HCT116 (cell line): ENCODE data around the gene ADGRF5. TPM values are rescaled to one million over a fixed set of nuclear protein-coding genes. Genes with fewer than 3 reads are reported as not detected.
A peak's percentile ranks its signal among the peaks of the same experiment; 100 is the strongest.

Source experiments
- ATAC-seq: fragments of 200-7000 bp; cut with Tn5 transposase; 2 replicates; pipeline ENCODE4 v1.9.1; 2020; ENCODE audit warnings: mild to moderate bottlenecking, moderate library complexity
- BruUV-seq: library from RNA; stranded (reverse); fragments of 400-500 nt; replicated peaks from 2 replicates; lab custom pipeline; 2021; lab: Mats Ljungman, UMichigan
- CTCF ChIA-PET: fragments of 300-600 bp; sonication (Branson Sonifier 250); formaldehyde crosslinking; loops from one replicate; lab custom pipeline; 2021; ENCODE audit warnings: antibody characterized with exemption; lab: Charles Lee
- POLR2A ChIA-PET: fragments of 300-600, 350-600 bp; sonication (Branson Sonifier 250); formaldehyde crosslinking; loops from one replicate; lab custom pipeline; 2021; ENCODE audit warnings: antibody characterized with exemption; lab: Charles Lee
- RAD21 ChIA-PET, 2 experiments: fragments of 300-600 bp; sonication (Branson Sonifier 250); formaldehyde crosslinking; loops; one replicate each; lab custom pipeline; 2023; ENCODE audit warnings: low total read pairs in 2 of 2; ENCODE audit not compliant: uncharacterized antibody in 2 of 2, unreplicated experiment in 2 of 2, low non-redundant PET in 1 of 2; lab: Charles Lee
- DNase-seq: peaks from one replicate; pipeline ENCODE4 v3.0.0-alpha.2; 2010; ENCODE audit warnings: low read depth, low spot score
- H2AFZ ChIP-seq: fragments of 200-600 bp; shearing (Covaris generic), sonication (generic); 2 replicates; pipeline ENCODE4 v1.6.1; 2017; ENCODE audit warnings: low read depth, mixed run types, mixed read lengths, antibody characterized with exemption, low read length; ENCODE audit not compliant: poor library complexity, severe bottlenecking
- H3K27ac ChIP-seq: 2 replicates; pipeline ENCODE4 v1.5.1; 2012; ENCODE audit warnings: low read depth, low read length
- H3K27me3 ChIP-seq: fragments of 200-600 bp; sonication (generic); 2 replicates; pipeline ENCODE4 v1.6.1; 2016; ENCODE audit warnings: mixed run types, low read length, mixed read lengths; ENCODE audit not compliant: insufficient read depth
- H3K36me3 ChIP-seq, 2 experiments: fragments of 200-500 bp in 1 of 2; fragments of 200-600 bp in 1 of 2; sonication (Bioruptor generic) in 1 of 2; sonication (generic) in 1 of 2; 2 replicates each; pipeline versions ENCODE4 v1.5.1 to v1.6.1; 2014 to 2016; ENCODE audit warnings: low read length in 2 of 2, inconsistent platforms in 1 of 2, mixed read lengths in 1 of 2, mixed run types in 1 of 2; ENCODE audit not compliant: insufficient read depth in 2 of 2, control insufficient read depth in 1 of 2
- H3K4me1 ChIP-seq, 2 experiments: fragments of 200-600 bp in 1 of 2; sonication (generic) in 1 of 2; 2 replicates each; pipeline versions ENCODE4 v1.5.1 to v1.6.1; 2012 to 2017; ENCODE audit warnings: low read length in 2 of 2, inconsistent platforms in 1 of 2, mild to moderate bottlenecking in 1 of 2, mixed read lengths in 1 of 2, mixed run types in 1 of 2, moderate library complexity in 1 of 2; ENCODE audit not compliant: insufficient read depth in 2 of 2, control insufficient read depth in 1 of 2
- H3K4me2 ChIP-seq: fragments of 200-600 bp; sonication (generic); 2 replicates; pipeline ENCODE4 v1.6.1; 2017; ENCODE audit warnings: mixed run types, low read length, mixed read lengths
- H3K4me3 ChIP-seq, 2 experiments: fragments of 200-600 bp in 1 of 2; sonication (generic) in 1 of 2; replicated peaks in 1 of 2; 2 replicates each; pipeline ENCODE4 v1.5.1; 2011 to 2016; ENCODE audit warnings: low read length in 2 of 2, control low read depth in 1 of 2, low read depth in 1 of 2, mild to moderate bottlenecking in 1 of 2, mixed read lengths in 1 of 2, mixed run types in 1 of 2
- H3K79me2 ChIP-seq: fragments of 200-600 bp; sonication (generic); 2 replicates; pipeline ENCODE4 v1.6.1; 2017; ENCODE audit warnings: mild to moderate bottlenecking, mixed run types, low read length, moderate library complexity, mixed read lengths; ENCODE audit not compliant: insufficient read depth
- H3K9ac ChIP-seq: fragments of 200-600 bp; sonication (generic); 2 replicates; pipeline ENCODE4 v1.6.1; 2016; ENCODE audit warnings: low read length, mixed read lengths
- H3K9me2 ChIP-seq: fragments of 200-600 bp; sonication (generic), shearing (Covaris generic); 2 replicates; pipeline ENCODE4 v1.6.1; 2017; ENCODE audit warnings: mixed run types, mild to moderate bottlenecking, moderate library complexity; ENCODE audit not compliant: insufficient read depth
- H3K9me3 ChIP-seq, 2 experiments: fragments of 200-500 bp in 1 of 2; fragments of 200-600 bp in 1 of 2; sonication (Bioruptor generic) in 1 of 2; sonication (generic) in 1 of 2; 2 replicates each; pipeline ENCODE4 v1.6.1; 2014 to 2017; ENCODE audit warnings: low read length in 2 of 2, mixed read lengths in 2 of 2, inconsistent platforms in 1 of 2, low read depth in 1 of 2, mild to moderate bottlenecking in 1 of 2, mixed run types in 1 of 2, moderate library complexity in 1 of 2; ENCODE audit not compliant: control insufficient read depth in 1 of 2, insufficient read depth in 1 of 2
- H4K20me1 ChIP-seq: fragments of 200-600 bp; sonication (generic), shearing (Covaris generic); 2 replicates; pipeline ENCODE4 v1.6.1; 2017; ENCODE audit warnings: mixed run types, mild to moderate bottlenecking, moderate library complexity; ENCODE audit not compliant: insufficient read depth
- CBX3 ChIP-seq: IDR thresholded peaks from 2 replicates; pipeline ENCODE4 v1.6.1; 2012; ENCODE audit warnings: low read depth
- CEBPB ChIP-seq: IDR thresholded peaks from 2 replicates; pipeline ENCODE4 v1.6.1; 2012; ENCODE audit warnings: low read depth
- ELF1 ChIP-seq: IDR thresholded peaks from 2 replicates; pipeline ENCODE4 v1.6.1; 2012; ENCODE audit warnings: low read depth, borderline replicate concordance
- EZH2 ChIP-seq: fragments of 200-600 bp; sonication (generic); IDR thresholded peaks from 2 replicates; pipeline ENCODE4 v1.6.1; 2017; ENCODE audit warnings: antibody characterized with exemption, mixed run types
- EZH2phosphoT487 ChIP-seq: fragments of 200-600 bp; IDR thresholded peaks from 2 replicates; pipeline ENCODE4 v1.6.1; 2018; ENCODE audit warnings: antibody characterized with exemption, borderline replicate concordance
- FOSL1 ChIP-seq: IDR thresholded peaks from 2 replicates; pipeline ENCODE4 v1.6.1; 2012; ENCODE audit warnings: low read depth
- JUND ChIP-seq: IDR thresholded peaks from 2 replicates; pipeline ENCODE4 v1.6.1; 2012
- POLR2A ChIP-seq: IDR thresholded peaks from 2 replicates; pipeline ENCODE4 v1.7.0; 2011; ENCODE audit warnings: borderline replicate concordance; ENCODE audit not compliant: insufficient read depth, insufficient read length; ENCODE audit errors: extremely low read depth
- POLR2AphosphoS5 ChIP-seq: IDR thresholded peaks from 2 replicates; pipeline ENCODE4 v1.6.1; 2011; ENCODE audit warnings: mild to moderate bottlenecking, low read depth, low read length, moderate library complexity
- RAD21 ChIP-seq: IDR thresholded peaks from 2 replicates; pipeline ENCODE4 v1.6.1; 2012; ENCODE audit warnings: low read depth, mild to moderate bottlenecking
- SIN3A ChIP-seq: IDR thresholded peaks from 2 replicates; pipeline ENCODE4 v1.6.1; 2012; ENCODE audit warnings: low read depth
- SP1 ChIP-seq: IDR thresholded peaks from 2 replicates; pipeline ENCODE4 v1.6.1; 2012; ENCODE audit warnings: low read depth
- SRF ChIP-seq: IDR thresholded peaks from 2 replicates; pipeline ENCODE4 v1.6.1; 2012; ENCODE audit warnings: low read depth
- TCF7L2 ChIP-seq: IDR thresholded peaks from 2 replicates; pipeline ENCODE4 v1.7.0; 2011; ENCODE audit warnings: borderline replicate concordance, inconsistent platforms; ENCODE audit not compliant: insufficient read depth, insufficient read length; ENCODE audit errors: extremely low read depth
- ZNF274 ChIP-seq: fragments of 200-500 bp; sonication (Bioruptor generic); IDR thresholded peaks from 2 replicates; pipeline ENCODE4 v1.6.1; 2014; ENCODE audit warnings: mild to moderate bottlenecking, low read depth, low read length, inconsistent platforms
- intact Hi-C: fragments of 100-400 bp; cut with micrococcal nuclease; formaldehyde crosslinking; loops from 2 replicates; pipeline ENCODE4 v1.10.0; 2022
- total RNA-seq: library from RNA; stranded (reverse); gene quantifications from one replicate; pipeline ENCODE4 v1.2.1, GENCODE V29; 2021; ENCODE audit not compliant: unreplicated experiment
- TF ChIP-seq, protein P1 (sequence below): IDR thresholded peaks from 2 replicates; pipeline ENCODE4 v1.6.1; 2011; ENCODE audit warnings: mild to moderate bottlenecking, low read length, moderate library complexity; ENCODE audit not compliant: insufficient replicate concordance; ENCODE audit errors: extremely low read depth
- TF ChIP-seq, protein P2 (sequence below): IDR thresholded peaks from 2 replicates; pipeline ENCODE4 v1.6.1; 2012

ADGRF5 gene
- total RNA-seq, 1 experiment from 2014 or later = 0.17 TPM

DNA sequence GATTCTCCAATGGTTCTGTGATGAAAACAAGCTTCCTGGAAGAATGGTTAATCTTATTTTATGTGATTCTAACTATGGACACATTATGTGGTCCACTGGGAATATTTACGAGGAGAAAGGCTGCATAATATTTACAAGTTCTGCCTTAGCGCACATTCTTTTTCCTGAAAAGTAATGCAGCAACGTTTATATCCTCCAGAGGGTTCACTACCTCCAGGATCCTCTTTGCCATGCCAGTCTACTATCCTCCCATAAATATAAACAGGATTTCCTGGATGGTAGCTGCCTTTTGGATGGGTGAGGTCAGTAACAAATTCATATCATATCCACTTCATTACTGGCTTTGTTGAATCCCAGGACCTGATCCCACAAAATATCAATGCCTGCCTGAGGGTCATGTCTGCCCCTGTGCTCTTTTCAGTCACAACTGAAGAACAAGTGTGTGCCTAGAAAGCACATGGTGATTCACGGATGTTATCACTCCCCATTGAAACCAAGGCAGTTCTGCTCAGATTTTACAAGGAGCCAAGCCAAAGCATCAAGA is 30.4 kb downstream of the ADGRF5 start:
- no peaks in the 10 kb centered on the region for H3K79me2 ChIP-seq
- no peaks in the 10 kb centered on the region for H3K4me1 ChIP-seq
- H3K4me2 ChIP-seq = no peak overlapping the region
- no peaks in the 10 kb centered on the region for H3K9me2 ChIP-seq
- TF ChIP-seq EZH2phosphoT487 (no peak), TCF7L2 (no peak), ELF1 (no peak), RAD21 (peak; percentile 6; the same call in 1 of the 2 replicates), POLR2A (no peak), SP1 (no peak), ZNF274 (no peak)
- intact Hi-C loops = no loop called here
- H3K9me3 ChIP-seq = no peaks in the 10 kb centered on the region
- H3K36me3 ChIP-seq = no peaks in the 10 kb centered on the region
- no peak overlapping the region for H3K27ac ChIP-seq
- BruUV-seq = no TSS peak
- H4K20me1 ChIP-seq = no peaks in the 10 kb centered on the region
- H3K9ac ChIP-seq = no peak overlapping the region
- no peak overlapping the region for H2AFZ ChIP-seq
- ATAC-seq (no peak), DNase-seq (no peak)
- CTCF ChIA-PET = interaction anchor here (1.5 kb wide), 1 partner anchor 12 kb away, joined by 4 read pairs; no protein-coding TSS in a partner anchor
- RAD21 ChIA-PET = no interaction called here
- no peaks in the 10 kb centered on the region for H3K27me3 ChIP-seq
- POLR2A ChIA-PET = no interaction called here
- no peak overlapping the region for H3K4me3 ChIP-seq

DNA sequence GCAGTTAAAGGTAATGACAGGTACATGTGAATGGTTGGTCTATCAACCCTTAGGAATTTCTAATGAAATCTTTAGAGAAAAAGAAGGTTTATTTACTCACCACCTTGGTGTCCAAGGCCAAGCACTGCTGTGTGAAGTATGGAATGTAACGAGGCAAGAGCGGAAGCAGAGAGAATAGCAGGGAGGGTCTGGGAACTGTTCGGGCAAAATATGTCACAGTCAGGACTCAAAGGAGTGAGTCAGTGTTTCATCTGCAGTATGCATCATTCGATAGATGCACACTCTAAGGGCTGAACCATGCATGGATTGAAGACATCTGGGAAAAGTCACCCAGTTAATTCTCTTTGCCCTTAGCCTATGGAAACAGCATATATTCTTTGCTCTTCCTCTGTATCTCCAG is 33.2 kb downstream of the ADGRF5 start:
- Histone ChIP-seq H3K36me3 (no peaks in the 10 kb centered on the region), H3K27me3 (no peaks in the 10 kb centered on the region), H3K4me1 (no peaks in the 10 kb centered on the region), H3K9me3 (no peaks in the 10 kb centered on the region)
- RAD21 ChIA-PET = no interaction called here
- TF ChIP-seq CEBPB = no peak
- no peak for TF ChIP-seq SIN3A
- TF ChIP-seq, protein P1, sequence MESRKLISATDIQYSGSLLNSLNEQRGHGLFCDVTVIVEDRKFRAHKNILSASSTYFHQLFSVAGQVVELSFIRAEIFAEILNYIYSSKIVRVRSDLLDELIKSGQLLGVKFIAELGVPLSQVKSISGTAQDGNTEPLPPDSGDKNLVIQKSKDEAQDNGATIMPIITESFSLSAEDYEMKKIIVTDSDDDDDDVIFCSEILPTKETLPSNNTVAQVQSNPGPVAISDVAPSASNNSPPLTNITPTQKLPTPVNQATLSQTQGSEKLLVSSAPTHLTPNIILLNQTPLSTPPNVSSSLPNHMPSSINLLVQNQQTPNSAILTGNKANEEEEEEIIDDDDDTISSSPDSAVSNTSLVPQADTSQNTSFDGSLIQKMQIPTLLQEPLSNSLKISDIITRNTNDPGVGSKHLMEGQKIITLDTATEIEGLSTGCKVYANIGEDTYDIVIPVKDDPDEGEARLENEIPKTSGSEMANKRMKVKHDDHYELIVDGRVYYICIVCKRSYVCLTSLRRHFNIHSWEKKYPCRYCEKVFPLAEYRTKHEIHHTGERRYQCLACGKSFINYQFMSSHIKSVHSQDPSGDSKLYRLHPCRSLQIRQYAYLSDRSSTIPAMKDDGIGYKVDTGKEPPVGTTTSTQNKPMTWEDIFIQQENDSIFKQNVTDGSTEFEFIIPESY = no peak
- no peak for TF ChIP-seq RAD21
- TF ChIP-seq POLR2A = no peak
- TF ChIP-seq CBX3 = no peak
- TF ChIP-seq, protein P2, sequence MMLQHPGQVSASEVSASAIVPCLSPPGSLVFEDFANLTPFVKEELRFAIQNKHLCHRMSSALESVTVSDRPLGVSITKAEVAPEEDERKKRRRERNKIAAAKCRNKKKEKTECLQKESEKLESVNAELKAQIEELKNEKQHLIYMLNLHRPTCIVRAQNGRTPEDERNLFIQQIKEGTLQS = no peak
- TF ChIP-seq EZH2phosphoT487 = no peak
- TF ChIP-seq FOSL1 = no peak
- no peak for TF ChIP-seq EZH2
- no peak for TF ChIP-seq SRF
- TF ChIP-seq TCF7L2 = no peak
- no peak for TF ChIP-seq POLR2AphosphoS5
- TF ChIP-seq JUND = no peak
- TF ChIP-seq, all 23 proteins: peak for 0
- ChIA-PET CTCF (no interaction called here), POLR2A (no interaction called here)
- no TSS peak for BruUV-seq
- Histone ChIP-seq H2AFZ (no peak overlapping the region), H4K20me1 (no peaks in the 10 kb centered on the region), H3K4me3 (no peak overlapping the region), H3K9ac (no peak overlapping the region), H3K4me2 (no peak overlapping the region), H3K9me2 (no peaks in the 10 kb centered on the region), H3K27ac (no peak overlapping the region), H3K79me2 (no peaks in the 10 kb centered on the region)
- intact Hi-C loops = no loop called here
- ATAC-seq = no peak
- no peak for DNase-seq
